ENCODE measurements around the gene PTGES. TPM values are rescaled to one million over a fixed set of nuclear protein-coding genes. Genes with fewer than 3 reads are reported as not detected.
"Not testable (repeated sequence)": the region's sequence is repeated elsewhere in the genome, so short reads cannot be mapped to it uniquely, and the experiment has no call there.

The PTGES gene
- total RNA-seq, 1 donor from 2014 or later = 39.5 TPM

DNA sequence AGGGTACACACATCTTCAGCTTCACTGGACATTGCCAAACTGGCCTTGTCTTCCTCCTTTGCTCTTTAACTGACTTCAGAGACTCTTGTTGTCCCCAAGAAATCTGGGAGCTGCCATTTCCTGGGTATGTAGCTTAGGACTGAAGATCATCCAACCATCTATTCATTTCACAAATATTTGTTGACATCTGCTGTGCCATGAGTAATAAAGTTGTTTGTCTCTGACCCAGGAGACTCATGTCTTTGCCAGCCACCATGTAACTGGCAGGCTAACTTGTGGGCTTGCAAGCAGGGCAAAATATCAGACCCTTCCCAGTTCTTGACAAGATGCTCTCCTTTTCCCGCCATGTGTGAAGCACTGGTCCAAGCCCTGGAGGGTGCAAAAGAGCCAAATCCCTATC is 33.0 kb upstream of the PTGES start:
- Histone ChIP-seq H3K4me3 (ENCODE audit: low read depth, low read length) (no peak overlapping the region), H3K27me3 (ENCODE audit: control insufficient read depth, insufficient read depth, low read length) (no peaks in the 10 kb centered on the region), H3K36me3 (ENCODE audit: control insufficient read depth, insufficient read depth, low read length) (no peaks in the 10 kb centered on the region)
- DNase-seq (ENCODE audit: low read depth) = no peak
- TF ChIP-seq, protein P1, sequence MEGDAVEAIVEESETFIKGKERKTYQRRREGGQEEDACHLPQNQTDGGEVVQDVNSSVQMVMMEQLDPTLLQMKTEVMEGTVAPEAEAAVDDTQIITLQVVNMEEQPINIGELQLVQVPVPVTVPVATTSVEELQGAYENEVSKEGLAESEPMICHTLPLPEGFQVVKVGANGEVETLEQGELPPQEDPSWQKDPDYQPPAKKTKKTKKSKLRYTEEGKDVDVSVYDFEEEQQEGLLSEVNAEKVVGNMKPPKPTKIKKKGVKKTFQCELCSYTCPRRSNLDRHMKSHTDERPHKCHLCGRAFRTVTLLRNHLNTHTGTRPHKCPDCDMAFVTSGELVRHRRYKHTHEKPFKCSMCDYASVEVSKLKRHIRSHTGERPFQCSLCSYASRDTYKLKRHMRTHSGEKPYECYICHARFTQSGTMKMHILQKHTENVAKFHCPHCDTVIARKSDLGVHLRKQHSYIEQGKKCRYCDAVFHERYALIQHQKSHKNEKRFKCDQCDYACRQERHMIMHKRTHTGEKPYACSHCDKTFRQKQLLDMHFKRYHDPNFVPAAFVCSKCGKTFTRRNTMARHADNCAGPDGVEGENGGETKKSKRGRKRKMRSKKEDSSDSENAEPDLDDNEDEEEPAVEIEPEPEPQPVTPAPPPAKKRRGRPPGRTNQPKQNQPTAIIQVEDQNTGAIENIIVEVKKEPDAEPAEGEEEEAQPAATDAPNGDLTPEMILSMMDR (IDR thresholded peaks at IDR 0.05; ENCODE audit: insufficient read depth, low read length, poor library complexity, severe bottlenecking) = no peak

DNA sequence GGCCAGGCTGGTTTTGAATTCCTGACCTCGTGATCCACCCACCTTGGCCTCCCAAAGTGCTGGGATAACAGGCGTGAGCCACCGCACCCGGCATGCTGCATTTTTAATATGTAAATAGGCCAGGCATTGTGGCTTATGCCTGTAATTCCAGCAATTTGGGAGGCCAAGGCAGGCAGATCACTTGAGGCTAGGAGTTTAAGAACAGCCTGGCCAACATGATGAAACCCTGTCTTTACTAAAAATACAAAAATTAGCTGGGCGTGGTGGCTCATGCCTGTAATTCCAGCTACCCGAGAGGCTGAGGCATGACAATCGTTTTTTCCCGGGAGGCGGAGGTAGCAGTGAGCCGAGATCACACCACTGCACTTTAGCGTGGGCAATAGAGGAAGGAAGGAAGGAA is 32.1 kb upstream of the PTGES start:
- H3K4me3 ChIP-seq (ENCODE audit: low read depth, low read length); H3K27me3 ChIP-seq (ENCODE audit: control insufficient read depth, insufficient read depth, low read length); DNase-seq (ENCODE audit: low read depth); H3K36me3 ChIP-seq (ENCODE audit: control insufficient read depth, insufficient read depth, low read length): not testable (repeated sequence)

DNA sequence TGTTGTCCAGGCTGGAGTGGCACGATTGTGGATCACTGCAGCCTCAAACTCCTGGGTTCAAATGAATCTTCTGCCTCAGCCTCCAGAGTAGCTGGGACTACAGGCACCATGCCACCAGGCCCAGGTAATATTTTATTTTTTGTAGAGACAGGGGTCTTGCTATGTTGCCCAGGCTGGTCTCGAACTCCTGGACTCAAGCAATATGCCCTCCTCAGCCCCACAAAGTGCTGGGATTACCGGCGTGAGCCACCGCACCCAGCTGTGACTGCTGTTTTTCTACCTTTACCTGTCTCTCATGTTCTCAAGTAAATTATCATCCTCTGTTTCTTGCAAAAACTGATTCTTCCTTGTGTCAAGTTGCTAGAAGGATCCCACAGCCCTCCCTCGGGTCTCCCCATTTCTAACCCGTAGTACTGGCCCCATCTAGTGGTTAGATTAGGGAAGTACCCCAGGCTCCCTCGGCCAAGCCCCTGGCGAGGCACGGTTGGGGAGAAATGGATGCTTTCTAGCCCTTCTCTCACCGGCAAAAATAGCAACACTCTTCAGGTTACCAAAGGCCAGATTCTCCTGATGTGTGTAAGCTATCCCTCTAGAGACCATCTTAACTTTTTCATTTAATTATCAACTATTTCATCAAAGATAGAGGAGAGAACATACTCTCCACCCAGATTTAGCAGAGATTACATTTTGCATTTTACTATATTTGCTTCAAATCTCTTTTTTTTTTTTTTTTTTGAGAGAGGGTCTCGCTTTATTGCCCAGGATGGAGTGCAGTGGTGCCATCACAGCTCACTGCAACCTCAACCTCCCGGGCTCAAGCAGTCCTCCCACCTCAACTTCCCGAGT is 30.9 kb upstream of the PTGES start:
- no peak for DNase-seq (ENCODE audit: low read depth)

DNA sequence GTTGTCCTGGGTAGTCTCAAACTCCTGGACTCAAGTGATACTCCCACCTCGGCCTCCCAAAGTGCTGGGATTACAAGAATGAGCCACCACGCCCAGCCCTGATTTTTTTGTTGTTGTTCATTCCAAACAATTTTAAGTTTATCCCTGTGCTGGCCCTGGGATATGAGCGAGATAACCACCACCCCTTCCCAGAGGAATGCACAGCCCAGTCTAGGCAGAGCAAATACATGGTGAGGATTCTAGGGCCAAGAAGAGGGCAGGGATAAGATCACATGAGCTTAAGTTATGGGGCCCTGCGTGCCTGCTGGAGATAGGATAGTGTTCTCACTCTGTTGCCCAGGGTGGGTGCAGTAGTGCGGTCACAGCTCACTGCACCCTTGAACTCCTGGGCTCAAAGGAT is 29.1 kb upstream of the PTGES start:
- TF ChIP-seq, protein P1 (IDR thresholded peaks at IDR 0.05; ENCODE audit: insufficient read depth, low read length, poor library complexity, severe bottlenecking) = no peak
- no peak for DNase-seq (ENCODE audit: low read depth)
- H3K4me3 ChIP-seq (ENCODE audit: low read depth, low read length) = no peak overlapping the region
- no peaks in the 10 kb centered on the region for H3K36me3 ChIP-seq (ENCODE audit: control insufficient read depth, insufficient read depth, low read length)
- no peaks in the 10 kb centered on the region for H3K27me3 ChIP-seq (ENCODE audit: control insufficient read depth, insufficient read depth, low read length)

More for the DNA sequence above, 30.9 kb upstream of the PTGES start:
- Histone ChIP-seq H3K36me3 (ENCODE audit: control insufficient read depth, insufficient read depth, low read length) (no peaks in the 10 kb centered on the region), H3K4me3 (ENCODE audit: low read depth, low read length) (no peak overlapping the region), H3K27me3 (ENCODE audit: control insufficient read depth, insufficient read depth, low read length) (no peaks in the 10 kb centered on the region)
- TF ChIP-seq, protein P1 (IDR thresholded peaks at IDR 0.05; ENCODE audit: insufficient read depth, low read length, poor library complexity, severe bottlenecking) = peak; percentile 90

DNA sequence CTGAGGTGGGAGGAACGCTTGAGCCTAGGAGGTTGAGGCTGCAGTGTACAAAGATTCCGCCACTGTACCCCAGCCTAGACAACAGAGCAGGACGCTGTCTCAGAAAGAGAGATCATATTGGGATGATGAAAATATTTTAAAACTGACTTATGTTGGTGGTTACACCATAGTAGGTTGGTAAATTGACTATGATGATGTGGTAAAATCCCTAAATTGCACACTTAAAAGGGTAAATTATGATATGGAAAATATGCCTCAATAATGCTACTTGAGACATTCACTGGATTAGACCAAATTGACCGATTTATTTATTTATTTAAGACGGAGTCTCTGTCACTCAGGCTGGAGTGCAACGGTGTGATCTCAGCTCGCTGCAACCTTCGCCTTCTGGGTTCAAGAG is 28.3 kb upstream of the PTGES start:
- DNase-seq (ENCODE audit: low read depth) = no peak
- no peaks in the 10 kb centered on the region for H3K36me3 ChIP-seq (ENCODE audit: control insufficient read depth, insufficient read depth, low read length)
- H3K27me3 ChIP-seq (ENCODE audit: control insufficient read depth, insufficient read depth, low read length) = no peaks in the 10 kb centered on the region
- TF ChIP-seq, protein P1 (IDR thresholded peaks at IDR 0.05; ENCODE audit: insufficient read depth, low read length, poor library complexity, severe bottlenecking) = no peak
- no peak overlapping the region for H3K4me3 ChIP-seq (ENCODE audit: low read depth, low read length)

DNA sequence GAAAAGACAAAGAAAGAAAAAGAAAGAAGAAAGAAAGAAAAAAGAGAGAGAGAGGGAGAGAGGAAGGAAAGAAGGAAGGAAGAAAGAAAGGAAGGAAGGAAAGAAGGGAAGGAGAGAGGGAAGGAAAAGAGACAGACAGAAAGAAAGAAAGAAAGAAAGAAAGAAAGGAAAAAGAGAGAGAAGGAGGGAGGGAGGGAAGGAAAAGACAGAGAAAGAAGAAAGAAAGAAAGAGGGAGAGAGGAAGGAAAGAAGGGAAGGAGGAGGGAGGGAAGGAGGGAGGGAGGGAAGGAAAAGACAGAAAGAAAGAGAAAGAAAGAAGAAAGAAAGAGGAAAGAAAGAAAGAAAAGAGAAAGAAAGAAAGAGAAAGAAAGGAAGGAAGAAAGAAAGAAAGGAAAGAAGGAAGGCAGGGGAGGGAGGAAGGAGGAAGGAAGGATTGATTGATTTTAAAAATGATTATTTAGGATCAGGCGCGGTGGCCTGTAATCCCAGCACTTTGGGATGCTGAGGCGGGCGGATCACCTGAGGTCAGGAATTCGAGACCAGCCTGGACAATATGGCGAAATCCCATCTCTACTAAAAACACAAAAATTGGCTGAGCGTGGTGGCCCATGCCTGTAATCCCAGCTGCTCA is 26.8 kb upstream of the PTGES start:
- TF ChIP-seq, protein P1 (IDR thresholded peaks at IDR 0.05; ENCODE audit: insufficient read depth, low read length, poor library complexity, severe bottlenecking) = no peak
- no peaks in the 10 kb centered on the region for H3K27me3 ChIP-seq (ENCODE audit: control insufficient read depth, insufficient read depth, low read length)
- no peak for DNase-seq (ENCODE audit: low read depth)
- H3K36me3 ChIP-seq (ENCODE audit: control insufficient read depth, insufficient read depth, low read length) = no peaks in the 10 kb centered on the region
- H3K4me3 ChIP-seq (ENCODE audit: low read depth, low read length) = no peak overlapping the region
